NCI-H526 treated with DMSO at 0.1 percent for 48 hours (cell line): ENCODE measurements around the gene COL23A1.

Source experiments
- DNase-seq: peaks from one replicate; lab custom pipeline; 2025; lab: John Stamatoyannopoulos, UW

The COL23A1 gene

GRCh38 chr5:178392931-178393394, 197.2 kb downstream of the COL23A1 start:
- DNase-seq = no peak

GRCh38 chr5:178392386-178392785, 197.8 kb downstream of the COL23A1 start:
- DNase-seq = no peak

GRCh38 chr5:178391480-178391879, 198.7 kb downstream of the COL23A1 start:
- no peak for DNase-seq

- DNase-seq = no peak
Measured at GRCh38 chr5:178389796-178390195, 200.4 kb downstream of the COL23A1 start.

GRCh38 chr5:178389026-178389729, 201.0 kb downstream of the COL23A1 start:
- DNase-seq = no peak

GRCh38 chr5:178388386-178389025, 201.7 kb downstream of the COL23A1 start:
- DNase-seq = no peak

- DNase-seq = no peak
Measured at GRCh38 chr5:178387856-178388190, 202.4 kb downstream of the COL23A1 start.

- DNase-seq = no peak
Measured at GRCh38 chr5:178387061-178387855, 202.9 kb downstream of the COL23A1 start.

GRCh38 chr5:178386336-178386931, 203.8 kb downstream of the COL23A1 start:
- no peak for DNase-seq

GRCh38 chr5:178385496-178385890, 204.7 kb downstream of the COL23A1 start:
- no peak for DNase-seq

GRCh38 chr5:178384816-178385495, 205.2 kb downstream of the COL23A1 start:
- DNase-seq = no peak

- no peak for DNase-seq
Measured at GRCh38 chr5:178383919-178384815, 206.0 kb downstream of the COL23A1 start.

GRCh38 chr5:178383301-178383918, 206.8 kb downstream of the COL23A1 start:
- no peak for DNase-seq

- DNase-seq = no peak
Measured at GRCh38 chr5:178382754-178383164, 207.4 kb downstream of the COL23A1 start.

GRCh38 chr5:178381921-178382695, 208.1 kb downstream of the COL23A1 start:
- DNase-seq = no peak

- DNase-seq = no peak
Measured at GRCh38 chr5:178381206-178381605, 209.0 kb downstream of the COL23A1 start.

- DNase-seq = no peak
Measured at GRCh38 chr5:178380541-178381074, 209.6 kb downstream of the COL23A1 start.

GRCh38 chr5:178380086-178380485, 210.1 kb downstream of the COL23A1 start:
- no peak for DNase-seq
